H1 (cell line): Measurements from ENCODE around the gene FGF6.

Experiments
- ASH2L ChIP-seq: fragments of 200-600, 300-600 bp; sonication (generic); IDR thresholded peaks from one replicate; pipeline ENCODE4 v1.7.1; 2017; ENCODE audit warnings: low read length
- CBX5 ChIP-seq: fragments of 300-800, 300-1000 bp; sonication (generic); IDR thresholded peaks from 2 replicates; pipeline ENCODE4 v1.7.1; 2016; ENCODE audit warnings: antibody characterized with exemption, low read length, low read depth
- CEBPB ChIP-seq: IDR thresholded peaks from 2 replicates; pipeline ENCODE4 v1.6.1; 2012; ENCODE audit warnings: low read depth, low read length
- CREB1 ChIP-seq: IDR thresholded peaks from 2 replicates; pipeline ENCODE4 v1.6.1; 2012; ENCODE audit warnings: inconsistent platforms
- EP300 ChIP-seq, 2 experiments: IDR thresholded peaks; 1 replicate in 1 of 2; 2 replicates in 1 of 2; pipeline ENCODE4 v1.6.1; 2011 to 2012; ENCODE audit warnings: low read depth in 2 of 2, low read length in 2 of 2, mild to moderate bottlenecking in 2 of 2, borderline replicate concordance in 1 of 2, inconsistent platforms in 1 of 2, moderate library complexity in 1 of 2
- EZH2 ChIP-seq: fragments of 200-600 bp; sonication (generic); IDR thresholded peaks from 2 replicates; pipeline ENCODE4 v1.7.1; 2012; ENCODE audit warnings: low read depth, mild to moderate bottlenecking, moderate library complexity, low read length, inconsistent platforms; ENCODE audit not compliant: severe bottlenecking
- KDM5A ChIP-seq: fragments of 200-600 bp; IDR thresholded peaks from 2 replicates; pipeline ENCODE4 v1.7.1; 2012; ENCODE audit warnings: mild to moderate bottlenecking, low read length, inconsistent platforms, mixed read lengths
- NRF1 ChIP-seq: IDR thresholded peaks from 2 replicates; pipeline ENCODE4 v1.6.1; 2011; ENCODE audit warnings: mild to moderate bottlenecking, low read depth, low read length, improper control_type of control experiment
- POLR2A ChIP-seq, 2 experiments: IDR thresholded peaks; 1 replicate in 1 of 2; 2 replicates in 1 of 2; pipeline ENCODE4 v1.6.1; 2011; ENCODE audit warnings: low read depth in 2 of 2, low read length in 2 of 2, mild to moderate bottlenecking in 2 of 2; ENCODE audit errors: control extremely low read depth in 1 of 2
- POLR2AphosphoS5 ChIP-seq: IDR thresholded peaks from 2 replicates; pipeline ENCODE4 v1.6.1; 2011; ENCODE audit warnings: low read depth, low read length
- RNF2 ChIP-seq: fragments of 200-900, 300-1000 bp; sonication (generic); IDR thresholded peaks from 2 replicates; pipeline ENCODE4 v1.7.1; 2016; ENCODE audit warnings: borderline replicate concordance, low read depth, mild to moderate bottlenecking, antibody characterized with exemption, low read length; ENCODE audit not compliant: poor library complexity, severe bottlenecking; ENCODE audit errors: missing control alignments
- TF ChIP-seq, protein P1 (sequence below), 3 experiments: IDR thresholded peaks; 1 replicate in 2 of 3; 2 replicates in 1 of 3; pipeline versions ENCODE4 v1.5.1 to v1.6.1; 2011; ENCODE audit warnings: low read length in 3 of 3, mild to moderate bottlenecking in 3 of 3, inconsistent platforms in 2 of 3, low read depth in 1 of 3, moderate library complexity in 1 of 3; ENCODE audit not compliant: insufficient read depth in 1 of 3; ENCODE audit errors: control extremely low read depth in 1 of 3

DNA sequence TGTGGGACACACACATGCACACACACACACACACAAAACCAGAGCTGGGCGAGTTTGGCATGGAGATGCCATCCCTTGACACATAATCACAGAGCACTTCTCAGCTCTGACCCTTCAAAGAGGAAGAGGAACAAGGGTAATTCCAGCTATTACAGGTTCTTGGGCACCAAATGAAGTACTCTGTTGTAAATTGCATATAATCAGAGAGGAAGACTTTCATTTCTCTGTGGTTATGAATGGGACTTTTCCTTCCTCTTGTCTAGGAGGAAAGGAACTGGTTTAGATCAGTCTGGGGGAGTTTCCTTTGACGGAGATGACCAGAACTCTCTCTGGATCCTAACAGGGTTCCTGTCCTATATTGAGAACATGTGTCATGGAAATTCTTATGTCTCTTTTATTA, 26.4 kb upstream of the FGF6 start:
- TF ChIP-seq, protein P1, sequence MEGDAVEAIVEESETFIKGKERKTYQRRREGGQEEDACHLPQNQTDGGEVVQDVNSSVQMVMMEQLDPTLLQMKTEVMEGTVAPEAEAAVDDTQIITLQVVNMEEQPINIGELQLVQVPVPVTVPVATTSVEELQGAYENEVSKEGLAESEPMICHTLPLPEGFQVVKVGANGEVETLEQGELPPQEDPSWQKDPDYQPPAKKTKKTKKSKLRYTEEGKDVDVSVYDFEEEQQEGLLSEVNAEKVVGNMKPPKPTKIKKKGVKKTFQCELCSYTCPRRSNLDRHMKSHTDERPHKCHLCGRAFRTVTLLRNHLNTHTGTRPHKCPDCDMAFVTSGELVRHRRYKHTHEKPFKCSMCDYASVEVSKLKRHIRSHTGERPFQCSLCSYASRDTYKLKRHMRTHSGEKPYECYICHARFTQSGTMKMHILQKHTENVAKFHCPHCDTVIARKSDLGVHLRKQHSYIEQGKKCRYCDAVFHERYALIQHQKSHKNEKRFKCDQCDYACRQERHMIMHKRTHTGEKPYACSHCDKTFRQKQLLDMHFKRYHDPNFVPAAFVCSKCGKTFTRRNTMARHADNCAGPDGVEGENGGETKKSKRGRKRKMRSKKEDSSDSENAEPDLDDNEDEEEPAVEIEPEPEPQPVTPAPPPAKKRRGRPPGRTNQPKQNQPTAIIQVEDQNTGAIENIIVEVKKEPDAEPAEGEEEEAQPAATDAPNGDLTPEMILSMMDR (IDR thresholded peaks at IDR 0.05; ENCODE audit: control extremely low read depth in 1 of 3, insufficient read depth in 1 of 3, low read depth in 1 of 3, low read length in 3 of 3) = no peak
- TF ChIP-seq EZH2 (no peak), CEBPB (no peak), POLR2A (IDR thresholded peaks at IDR 0.05; ENCODE audit: control extremely low read depth in 1 of 2, low read depth in 2 of 2, low read length in 2 of 2) (no peak), NRF1 (no peak), POLR2AphosphoS5 (no peak), RNF2 (no peak), EP300 (IDR thresholded peaks at IDR 0.05; ENCODE audit: borderline replicate concordance in 1 of 2, low read depth in 2 of 2, low read length in 2 of 2) (no peak), KDM5A (no peak), CREB1 (no peak), ASH2L (no peak), CBX5 (no peak)
